Measurements from ENCODE around the gene BPIFB1. TPM values are rescaled to one million over a fixed set of nuclear protein-coding genes. Genes with fewer than 3 reads are reported as not detected.

The BPIFB1 gene
- total RNA-seq, 1 experiment from 2014 or later, result not detected

Other genes with a start within 250 kb of the BPIFB1 start
- not detected in 2 replicates for gene BPIFB3, start 229.3 kb upstream of the BPIFB1 start, total RNA-seq (2014; rRNA removed; shearing (Covaris generic))
- 0.10 TPM in 1 of 2 replicates, not detected in the other for gene BPIFB4, start 203.6 kb upstream of the BPIFB1 start, total RNA-seq (2014; rRNA removed; shearing (Covaris generic))
- gene BPIFA2, start 115.1 kb upstream of the BPIFB1 start, total RNA-seq (2014; rRNA removed; shearing (Covaris generic)), result not detected in 2 replicates
- gene BPIFA3, start 65.9 kb upstream of the BPIFB1 start, total RNA-seq (2014; rRNA removed; shearing (Covaris generic)), result not detected in 2 replicates
- gene BPIFA1, start 47.2 kb upstream of the BPIFB1 start, total RNA-seq (2014; rRNA removed; shearing (Covaris generic)), result not detected in 2 replicates
- 33.5 and 42.7 TPM in 2 replicates for gene CDK5RAP1, start 118.3 kb downstream of the BPIFB1 start, total RNA-seq (2014; rRNA removed; shearing (Covaris generic))
- gene SNTA1, start 160.5 kb downstream of the BPIFB1 start, total RNA-seq (2014; rRNA removed; shearing (Covaris generic)), result 12.3 and 14.6 TPM in 2 replicates
- 2.4 and 2.9 TPM in 2 replicates for gene CBFA2T2, start 206.9 kb downstream of the BPIFB1 start, total RNA-seq (2014; rRNA removed; shearing (Covaris generic))